ENCODE data around the gene DGKE. TPM values are rescaled to one million over a fixed set of nuclear protein-coding genes. Genes with fewer than 3 reads are reported as not detected.

The DGKE gene
- total RNA-seq, 4 donors from 2014 or later = 7.2 to 21.7 (median 14.7) TPM

DNA sequence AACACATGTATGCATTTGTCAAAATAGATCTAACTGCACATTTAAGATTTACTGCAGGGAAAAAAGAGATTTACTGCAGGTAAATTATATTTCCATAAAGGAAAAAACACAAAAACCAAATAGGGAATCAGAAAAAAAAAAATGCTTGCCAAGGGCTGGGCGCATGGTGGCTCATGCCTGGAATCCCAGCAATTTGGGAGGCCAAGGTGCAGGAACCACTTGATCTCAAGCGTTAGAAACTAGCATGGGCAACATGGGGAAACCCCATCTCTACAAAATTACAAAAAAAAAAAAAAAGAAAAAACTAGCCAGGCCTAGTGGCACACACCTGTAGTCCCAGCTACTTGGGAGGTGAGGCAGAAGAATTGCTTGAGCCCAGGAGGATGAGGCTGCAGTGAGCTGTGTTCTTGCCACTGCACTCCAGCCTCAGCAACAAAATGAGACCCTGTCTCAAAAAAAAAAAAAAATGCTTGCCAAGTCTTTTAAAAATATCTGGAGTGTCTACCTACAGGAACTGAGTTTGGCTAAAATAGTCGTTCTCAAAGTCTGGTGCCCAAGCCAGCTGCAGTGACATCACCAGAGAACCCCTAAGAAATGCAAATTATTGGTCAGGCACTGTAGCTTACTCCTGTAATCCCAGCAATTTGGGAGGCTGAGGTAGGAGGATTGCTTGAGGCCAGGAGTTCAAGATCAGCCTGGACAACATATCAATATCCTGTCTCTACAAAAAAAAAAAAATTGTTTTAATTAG is 62.4 kb downstream of the DGKE start:
- TF ChIP-seq, protein P1, sequence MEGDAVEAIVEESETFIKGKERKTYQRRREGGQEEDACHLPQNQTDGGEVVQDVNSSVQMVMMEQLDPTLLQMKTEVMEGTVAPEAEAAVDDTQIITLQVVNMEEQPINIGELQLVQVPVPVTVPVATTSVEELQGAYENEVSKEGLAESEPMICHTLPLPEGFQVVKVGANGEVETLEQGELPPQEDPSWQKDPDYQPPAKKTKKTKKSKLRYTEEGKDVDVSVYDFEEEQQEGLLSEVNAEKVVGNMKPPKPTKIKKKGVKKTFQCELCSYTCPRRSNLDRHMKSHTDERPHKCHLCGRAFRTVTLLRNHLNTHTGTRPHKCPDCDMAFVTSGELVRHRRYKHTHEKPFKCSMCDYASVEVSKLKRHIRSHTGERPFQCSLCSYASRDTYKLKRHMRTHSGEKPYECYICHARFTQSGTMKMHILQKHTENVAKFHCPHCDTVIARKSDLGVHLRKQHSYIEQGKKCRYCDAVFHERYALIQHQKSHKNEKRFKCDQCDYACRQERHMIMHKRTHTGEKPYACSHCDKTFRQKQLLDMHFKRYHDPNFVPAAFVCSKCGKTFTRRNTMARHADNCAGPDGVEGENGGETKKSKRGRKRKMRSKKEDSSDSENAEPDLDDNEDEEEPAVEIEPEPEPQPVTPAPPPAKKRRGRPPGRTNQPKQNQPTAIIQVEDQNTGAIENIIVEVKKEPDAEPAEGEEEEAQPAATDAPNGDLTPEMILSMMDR (IDR thresholded peaks at IDR 0.05) = no peak
- TF ChIP-seq POLR2A (IDR thresholded peaks at IDR 0.05) = no peak
- Histone ChIP-seq H3K36me3 (peaks cover 34 to 56% of the 10 kb centered on the region in 2 donors), H3K4me3 (replicated peaks in 1 of 3) (no peak overlapping the region), H3K9me3 (no peaks in the 10 kb centered on the region), H3K4me1 (no peaks in the 10 kb centered on the region), H3K27me3 (no peaks in the 10 kb centered on the region), H3K27ac (no peak overlapping the region)
- DNase-seq = no peak
- intact Hi-C loops (cut with DNase I) = no loop called here
- 78 to 82% methylated on average over 3 of the region's 3 CpGs for WGBS, 2 donors

DNA sequence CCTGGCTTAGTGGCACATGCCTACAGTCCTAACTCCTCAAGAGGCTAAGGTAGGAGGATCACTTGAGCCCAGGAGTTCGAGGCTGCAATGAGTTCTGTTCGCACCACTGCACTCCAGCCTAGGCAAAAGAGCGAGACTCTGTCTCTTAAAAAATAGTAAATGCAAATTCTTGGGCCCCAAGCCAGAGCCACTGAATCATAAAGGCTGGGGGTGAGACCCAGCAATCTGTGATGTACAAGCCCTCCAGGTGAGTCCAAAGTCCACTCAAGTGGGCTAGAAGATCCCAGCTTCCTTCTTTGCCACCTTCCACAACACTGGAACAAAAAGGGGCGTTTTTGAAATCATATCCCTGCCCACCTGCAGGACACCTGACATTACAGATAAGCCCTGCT is 63.0 kb downstream of the DGKE start:
- no peak for DNase-seq
- H3K27ac ChIP-seq = no peak overlapping the region
- TF ChIP-seq, protein P1 (IDR thresholded peaks at IDR 0.05) = no peak
- no peak for TF ChIP-seq POLR2A (IDR thresholded peaks at IDR 0.05)
- no peaks in the 10 kb centered on the region for H3K9me3 ChIP-seq
- H3K4me3 ChIP-seq (replicated peaks in 1 of 3) = no peak overlapping the region
- no peaks in the 10 kb centered on the region for H3K27me3 ChIP-seq
- H3K4me1 ChIP-seq = no peaks in the 10 kb centered on the region
- intact Hi-C loops (cut with DNase I) = no loop called here
- WGBS, 2 donors = 78 to 91% methylated on average over 4 of the region's 4 CpGs
- H3K36me3 ChIP-seq = peaks cover 29 to 54% of the 10 kb centered on the region in 2 donors

GRCh38 chr17:56897646-56898424 is 63.9 kb downstream of the DGKE start:
- no peak overlapping the region for H3K4me3 ChIP-seq (replicated peaks in 1 of 3)
- DNase-seq = no peak
- H3K27ac ChIP-seq = no peak overlapping the region
- H3K9me3 ChIP-seq = no peaks in the 10 kb centered on the region
- no peaks in the 10 kb centered on the region for H3K27me3 ChIP-seq
- no peaks in the 10 kb centered on the region for H3K4me1 ChIP-seq
- intact Hi-C loops (cut with DNase I) = no loop called here
- 93 to 97% methylated on average over 14 of the region's 14 CpGs for WGBS, 2 donors
- peaks cover 34 to 56% of the 10 kb centered on the region in 2 donors for H3K36me3 ChIP-seq
- TF ChIP-seq, protein P1 (IDR thresholded peaks at IDR 0.05) = no peak
- no peak for TF ChIP-seq POLR2A (IDR thresholded peaks at IDR 0.05)

DNA sequence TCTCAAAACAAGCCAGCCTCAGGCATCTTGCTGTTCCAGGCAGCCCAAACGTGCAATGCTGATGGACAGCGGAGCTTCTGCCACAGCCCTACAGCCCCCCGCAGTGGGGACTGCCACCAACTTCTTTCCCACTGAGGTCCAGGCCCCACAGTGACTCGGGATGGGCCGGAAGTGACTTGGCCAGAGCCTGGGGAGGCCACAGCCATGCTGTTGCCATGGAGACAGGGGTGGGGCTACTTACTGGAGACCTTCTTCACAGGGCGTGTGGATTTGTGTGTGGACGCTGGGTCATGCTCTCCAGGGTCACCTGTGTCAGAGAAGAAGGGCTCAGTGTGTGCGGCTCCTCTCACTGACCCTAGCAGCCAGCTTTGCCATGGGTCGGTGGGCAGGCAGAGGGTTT is 64.9 kb downstream of the DGKE start:
- Histone ChIP-seq H3K27me3 (no peaks in the 10 kb centered on the region), H3K9me3 (no peaks in the 10 kb centered on the region), H3K27ac (no peak overlapping the region), H3K36me3 (peaks cover 36 to 61% of the 10 kb centered on the region in 2 donors), H3K4me1 (no peaks in the 10 kb centered on the region), H3K4me3 (replicated peaks in 1 of 3) (no peak overlapping the region)
- WGBS, 2 donors = 82 to 86% methylated on average over 7 to 8 of the region's 9 CpGs
- no peak for DNase-seq
- no peak for TF ChIP-seq POLR2A (IDR thresholded peaks at IDR 0.05)
- TF ChIP-seq, protein P1 (IDR thresholded peaks at IDR 0.05) = no peak
- intact Hi-C loops (cut with DNase I) = no loop called here

GRCh38 chr17:56899403-56899802 is 65.5 kb downstream of the DGKE start:
- DNase-seq = no peak
- intact Hi-C loops (cut with DNase I) = no loop called here
- TF ChIP-seq POLR2A (IDR thresholded peaks at IDR 0.05) = no peak
- TF ChIP-seq, protein P1 (IDR thresholded peaks at IDR 0.05) = no peak
- no peaks in the 10 kb centered on the region for H3K9me3 ChIP-seq
- H3K36me3 ChIP-seq = peaks cover 37 to 64% of the 10 kb centered on the region in 2 donors
- H3K4me3 ChIP-seq (replicated peaks in 1 of 3) = no peak overlapping the region
- no peak overlapping the region for H3K27ac ChIP-seq
- no peaks in the 10 kb centered on the region for H3K4me1 ChIP-seq
- no peaks in the 10 kb centered on the region for H3K27me3 ChIP-seq
- 93 to 97% methylated on average over 6 to 7 of the region's 7 CpGs for WGBS, 2 donors
